ENCODE data around the gene CYP1B1.
"Not testable (repeated sequence)": the region's sequence is repeated elsewhere in the genome, so short reads cannot be mapped to it uniquely, and the experiment has no call there.

CYP1B1 gene

GRCh38 chr2:38098421-38099098 is 22.6 kb upstream of the CYP1B1 start:
- no peak for DNase-seq

GRCh38 chr2:38097988-38098385 is 22.0 kb upstream of the CYP1B1 start:
- no peak for DNase-seq

DNA sequence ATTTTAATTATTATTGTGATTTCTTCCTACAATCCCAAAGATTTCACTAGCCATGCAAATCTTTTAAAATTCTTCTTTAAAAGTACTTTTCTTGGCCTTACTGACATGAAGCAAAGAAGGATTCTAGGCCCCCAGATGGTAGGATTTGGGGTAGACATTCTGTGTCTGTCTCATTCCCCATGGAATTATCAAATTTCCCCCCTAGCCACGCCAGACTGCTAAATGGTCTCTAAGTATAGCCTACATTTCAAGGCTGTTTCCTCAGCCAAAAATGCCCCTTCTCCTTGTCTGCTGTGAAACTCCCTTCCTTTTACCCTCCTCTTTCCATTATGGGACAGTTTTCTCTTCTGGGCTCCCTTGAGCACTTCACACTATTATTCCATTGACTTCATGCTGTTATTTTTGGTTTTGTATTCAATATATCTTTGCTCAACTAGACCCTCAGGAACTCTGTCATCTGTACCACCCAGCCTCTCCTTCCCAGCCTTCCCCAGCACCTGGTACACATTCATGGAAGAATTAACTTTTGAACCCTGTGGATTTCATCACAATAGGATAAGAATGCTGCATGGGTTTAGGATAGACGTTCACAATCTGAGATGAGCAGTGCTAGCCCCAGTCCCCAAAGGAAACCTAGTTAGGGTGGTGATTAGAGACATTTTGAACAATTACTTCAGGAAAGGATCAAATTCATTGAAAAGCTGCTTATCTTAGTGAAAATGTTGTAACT is 21.5 kb upstream of the CYP1B1 start:
- peak; percentile 17 for DNase-seq

DNA sequence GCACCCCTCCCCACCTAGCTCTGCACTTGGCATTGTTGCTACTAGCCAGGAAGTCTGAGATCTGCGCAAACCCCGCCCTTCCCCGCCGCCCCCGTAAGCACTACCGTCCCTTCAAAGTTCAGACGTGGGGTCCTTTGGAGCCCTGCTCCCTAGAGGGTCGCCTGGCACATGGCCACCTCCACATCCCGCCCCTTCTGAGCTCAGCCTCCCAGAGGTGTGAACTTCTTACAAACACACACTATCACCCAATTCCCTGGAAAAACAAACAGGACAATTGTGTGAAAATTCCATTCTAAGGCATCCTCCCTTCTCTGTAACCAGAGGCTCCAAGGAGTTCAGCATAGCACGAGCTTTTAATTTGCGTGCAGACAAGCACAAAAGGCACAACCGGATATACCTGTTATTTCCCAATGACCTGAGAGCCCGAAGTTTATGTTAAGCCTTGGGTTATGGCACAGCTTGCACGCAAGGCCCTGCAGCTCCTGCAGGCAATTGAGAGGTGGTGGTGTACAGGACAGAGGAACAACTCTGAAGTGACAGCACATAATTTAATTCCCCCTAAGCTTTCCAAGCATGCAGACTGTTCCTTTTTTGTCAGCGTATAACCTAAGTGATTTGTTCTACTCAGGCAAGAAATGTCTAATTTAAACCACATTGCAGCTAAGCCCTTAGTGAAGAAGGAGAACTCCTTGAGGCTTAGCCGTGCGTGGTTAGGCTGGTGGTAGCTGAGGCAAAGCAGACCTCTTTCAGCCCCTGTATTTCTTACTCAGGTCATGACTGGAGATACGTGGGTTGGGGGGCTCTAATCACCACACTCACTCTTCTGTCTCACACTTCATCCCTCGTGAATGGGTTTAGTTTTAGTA is 20.3 kb upstream of the CYP1B1 start:
- no peak for DNase-seq

- no peak for DNase-seq
Measured at GRCh38 chr2:38095079-38095995, 19.4 kb upstream of the CYP1B1 start.

DNA sequence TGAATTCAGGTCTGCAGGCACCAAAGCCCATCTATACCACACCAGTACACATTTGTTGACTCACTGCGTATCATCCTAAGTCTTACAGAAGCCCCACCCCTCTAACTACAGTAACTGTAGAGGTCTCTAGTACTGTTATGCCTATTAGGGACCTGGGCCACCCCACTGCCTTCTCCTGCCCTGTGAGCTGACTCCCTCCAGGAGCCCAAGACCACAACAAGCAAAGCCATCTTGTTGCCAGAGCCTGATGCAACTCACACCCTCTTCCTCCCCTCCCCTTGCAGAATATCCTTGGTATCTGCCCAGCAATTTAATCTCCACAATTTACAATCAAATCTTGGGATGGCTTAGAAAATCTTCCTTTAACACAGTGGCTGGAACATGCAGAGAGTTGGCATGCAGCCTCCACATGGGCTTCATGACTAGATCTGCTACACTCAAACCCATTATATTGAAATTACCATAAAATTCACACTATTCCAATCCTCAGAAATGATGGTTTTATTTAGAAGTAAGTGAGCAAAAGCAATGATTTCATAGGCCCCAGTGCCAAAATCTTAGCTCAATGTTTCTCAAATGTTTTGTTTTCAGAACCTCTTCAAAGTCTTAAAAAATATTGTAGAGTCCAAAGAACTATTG is 17.7 kb upstream of the CYP1B1 start:
- DNase-seq = no peak

DNA sequence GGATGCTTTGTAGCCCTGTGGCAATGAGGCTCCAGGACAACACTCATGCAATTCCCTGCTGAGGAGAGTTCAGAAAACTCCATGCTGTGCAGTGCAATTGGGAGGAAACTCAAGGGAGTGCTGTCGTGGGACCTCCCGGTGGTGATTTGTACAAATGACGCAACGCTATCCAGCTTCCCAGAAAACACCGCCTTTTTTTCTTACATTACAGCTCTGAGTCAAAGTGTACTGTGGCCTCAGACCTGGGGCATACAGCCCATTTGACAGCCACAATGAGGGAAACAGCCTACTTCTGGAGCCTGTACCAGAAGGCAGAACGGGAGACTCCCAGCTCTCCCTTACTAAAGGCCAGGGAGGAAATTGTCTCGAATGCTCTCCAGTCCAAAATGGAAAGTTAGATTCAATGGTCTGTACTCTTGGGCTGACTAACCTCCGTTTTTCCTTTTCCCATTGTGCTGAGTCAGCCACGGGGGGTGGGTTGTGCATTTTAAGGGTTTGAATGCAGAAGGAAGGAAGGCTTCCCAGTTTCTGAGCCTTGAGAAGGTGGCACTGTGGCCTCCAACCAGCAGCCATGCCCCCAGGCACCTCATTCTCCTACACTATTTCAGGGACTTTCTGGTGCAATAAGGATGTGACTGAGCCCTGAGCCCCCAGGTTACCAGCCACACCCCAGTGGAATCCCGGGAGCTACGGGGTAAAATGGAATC is 16.4 kb upstream of the CYP1B1 start:
- no peak for DNase-seq

- DNase-seq = peak; percentile 50
Measured at GRCh38 chr2:38091760-38092159, 15.8 kb upstream of the CYP1B1 start.

- no peak for DNase-seq
Measured at GRCh38 chr2:38090928-38091327, 15.0 kb upstream of the CYP1B1 start.

DNA sequence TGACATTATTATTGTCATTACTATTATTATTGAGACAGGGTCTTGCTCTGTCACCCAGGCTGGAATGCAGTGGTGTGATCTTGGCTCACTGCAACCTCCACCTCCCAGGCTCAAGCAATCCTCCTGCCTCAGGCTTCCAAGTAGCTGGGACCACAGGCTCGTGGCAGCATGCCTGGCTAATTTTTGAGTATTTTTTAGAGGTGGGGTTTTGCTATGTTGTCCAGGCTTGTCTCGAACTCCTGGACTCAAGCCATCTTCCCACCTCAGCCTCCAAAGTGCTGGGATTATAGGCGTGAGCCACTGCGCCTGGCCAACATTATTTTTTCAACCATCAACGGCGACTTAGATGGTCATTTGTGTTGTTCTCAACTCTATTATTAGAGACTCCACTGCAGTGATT is 14.3 kb upstream of the CYP1B1 start:
- DNase-seq = not testable (repeated sequence)

GRCh38 chr2:38085998-38086698 is 10.2 kb upstream of the CYP1B1 start:
- DNase-seq = not testable (repeated sequence)

- not testable (repeated sequence) for DNase-seq
Measured at GRCh38 chr2:38084556-38084955, 8.6 kb upstream of the CYP1B1 start.

DNA sequence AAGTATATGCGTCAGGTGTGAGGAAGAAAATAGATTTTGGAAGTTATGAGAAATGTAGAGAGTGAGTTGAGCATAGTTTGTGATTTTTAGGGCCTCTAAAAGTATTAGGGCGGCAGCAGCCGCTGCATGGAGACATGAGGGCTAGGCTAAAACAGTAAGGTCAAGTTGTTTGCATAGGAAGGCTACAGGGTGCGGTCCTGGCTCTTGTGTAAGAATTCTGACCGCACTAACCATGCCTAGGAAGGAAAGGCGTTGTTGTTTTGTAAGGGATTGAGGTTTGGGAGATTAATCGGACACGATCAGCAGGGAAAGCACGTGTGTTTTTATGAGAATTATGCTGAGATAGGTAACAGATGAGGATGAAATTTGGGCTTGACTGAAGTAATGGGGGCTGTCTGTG is 6.8 kb upstream of the CYP1B1 start:
- DNase-seq = not testable (repeated sequence)

DNA sequence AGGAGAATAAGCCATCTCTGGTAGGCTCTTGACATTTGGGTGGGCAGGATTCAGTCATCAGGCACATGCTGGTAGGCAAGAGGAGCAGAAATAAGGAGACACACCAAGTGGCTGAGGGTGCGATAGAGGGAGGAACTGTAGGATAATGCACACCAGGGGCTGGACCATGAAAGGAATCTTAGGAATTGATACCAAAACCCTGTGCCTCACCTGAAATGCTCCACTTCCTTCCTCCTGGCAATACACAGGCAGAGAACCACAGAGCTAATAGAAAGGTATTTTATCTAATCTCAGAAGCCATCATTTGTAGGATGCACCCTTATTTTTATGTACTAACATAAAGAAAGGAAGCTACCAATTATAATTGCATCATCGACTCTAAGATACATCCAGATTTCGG is 4.4 kb upstream of the CYP1B1 start:
- DNase-seq = no peak

- DNase-seq = no peak
Measured at GRCh38 chr2:38079116-38080052, 3.4 kb upstream of the CYP1B1 start.

DNA sequence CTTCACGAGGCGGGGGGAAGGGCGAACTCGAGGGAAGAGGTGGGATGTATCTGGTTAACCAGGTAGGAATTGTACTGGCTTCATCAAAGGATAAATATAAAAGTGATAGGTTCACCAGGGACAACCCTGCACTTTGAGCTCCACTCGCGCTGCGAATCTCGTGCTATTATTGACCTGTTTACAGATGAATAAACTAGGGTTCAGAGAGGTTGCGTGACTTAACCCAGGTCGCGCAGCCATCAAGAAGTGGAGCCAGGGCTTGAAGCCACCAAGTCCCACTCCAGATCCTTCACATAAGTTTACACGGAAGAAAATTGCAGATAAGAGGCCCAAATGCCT is 1.4 kb upstream of the CYP1B1 start:
- DNase-seq = no peak

DNA sequence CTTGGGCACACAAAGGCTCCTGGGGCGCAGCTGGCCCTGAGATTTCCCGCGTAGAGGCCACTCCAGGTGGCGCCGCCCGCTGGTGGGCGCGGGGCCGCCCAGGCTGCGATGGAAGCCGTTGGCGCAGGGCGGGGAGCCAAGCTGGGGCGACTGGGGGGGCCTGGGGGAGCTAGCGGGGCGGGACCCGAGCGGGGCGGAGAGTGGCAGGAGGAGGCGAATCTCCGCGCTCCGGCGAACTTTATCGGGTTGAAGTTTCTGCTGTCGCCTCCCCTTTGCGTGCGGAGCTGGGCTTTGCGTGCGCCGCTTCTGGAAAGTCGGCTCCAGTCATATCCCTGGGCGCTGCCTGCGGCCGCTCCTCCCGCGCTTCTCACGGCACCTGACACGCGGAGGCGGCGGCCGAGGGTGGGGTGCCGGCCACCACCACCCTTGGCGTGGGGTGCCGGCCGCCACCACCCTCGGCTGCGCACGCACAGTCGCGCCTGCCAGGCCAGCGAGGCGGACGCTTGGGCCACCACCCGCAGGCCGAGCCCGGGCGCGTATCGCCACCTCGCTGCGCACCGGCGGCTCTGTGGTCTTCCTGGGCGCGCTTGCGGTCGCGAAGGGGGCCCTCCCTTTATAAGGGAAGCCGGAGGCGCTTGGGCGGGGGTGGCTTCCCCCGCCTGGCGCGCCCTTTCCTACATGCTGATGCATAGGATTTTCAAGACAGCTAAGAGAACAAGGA is 919 bp upstream of the CYP1B1 start:
- DNase-seq = peak; percentile 54

DNA sequence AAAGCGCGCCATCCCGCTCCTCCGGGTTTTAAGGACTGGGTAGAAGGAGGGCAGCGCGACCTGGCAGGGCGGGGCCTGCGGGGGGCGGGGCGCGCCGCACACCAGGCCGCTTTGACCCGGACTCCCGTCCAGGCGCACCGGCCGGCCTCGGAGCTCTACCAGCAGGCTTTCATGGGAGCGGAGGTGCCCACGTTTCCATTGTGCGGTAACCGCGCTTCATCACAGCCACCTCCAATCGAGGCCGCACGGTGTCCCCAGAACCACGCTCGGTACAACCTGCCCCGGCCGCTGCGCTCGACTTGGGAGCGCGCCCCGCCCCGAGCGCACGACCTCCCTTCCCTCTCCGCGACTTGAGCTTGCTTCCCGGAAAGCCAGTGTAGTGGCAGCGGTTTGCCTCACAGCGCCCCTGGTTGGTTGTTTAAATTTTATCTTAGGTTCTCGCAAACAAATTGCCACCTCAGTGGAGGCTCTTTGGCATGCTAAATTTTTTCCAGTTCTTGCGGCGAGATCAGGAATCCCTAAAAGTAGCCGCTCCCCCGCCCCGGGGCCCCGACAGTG is 280 bp upstream of the CYP1B1 start:
- DNase-seq = peak; percentile 54

Data from DMS 273 treated with DMSO at 0.1 percent for 48 hours (cell line).